Sigmoid colon (tissue), 7 donors: Measurements from ENCODE around the gene PLD1. TPM values are rescaled to one million over a fixed set of nuclear protein-coding genes. Genes with fewer than 3 reads are reported as not detected.

Experiments used
- DNase-seq: peaks from one replicate; pipeline ENCODE4 v3.0.0-alpha.2; 2019
- H3K27ac ChIP-seq, 4 donors: fragments of 200-600 bp; sonication (generic); one replicate each; pipeline ENCODE4 v1.5.1; 2016 to 2019; ENCODE audit warnings: mild to moderate bottlenecking in 1 of 4
- H3K27me3 ChIP-seq, 3 donors: fragments of 200-600 bp; sonication (generic); one replicate each; pipeline ENCODE4 v1.5.1; 2019; ENCODE audit warnings: mild to moderate bottlenecking in 1 of 3
- H3K36me3 ChIP-seq, 4 donors: fragments of 200-600 bp; sonication (generic); one replicate each; pipeline ENCODE4 v1.5.1; 2016 to 2019
- H3K4me1 ChIP-seq, 4 donors: fragments of 200-600 bp; sonication (generic); one replicate each; pipeline ENCODE4 v1.5.1; 2017 to 2019
- H3K4me3 ChIP-seq, 4 donors: fragments of 200-600 bp; sonication (generic); one replicate each; pipeline ENCODE4 v1.5.1; 2017 to 2019; ENCODE audit warnings: mild to moderate bottlenecking in 2 of 4, moderate library complexity in 1 of 4
- H3K9me3 ChIP-seq, 4 donors: fragments of 200-600 bp in 3 of 4; sonication (generic) in 3 of 4; one replicate each; pipeline versions ENCODE4 v1.5.1 to v1.6.1; 2013 to 2019
- CTCF ChIP-seq, 4 experiments: fragments of 450-650 bp in 3 of 4; fragments of 200-600 bp in 1 of 4; IDR thresholded peaks; one replicate each; pipeline ENCODE4 v1.5.1; 2016 to 2019; ENCODE audit warnings: antibody characterized with exemption in 4 of 4, mild to moderate bottlenecking in 3 of 4, moderate library complexity in 2 of 4
- EP300 ChIP-seq, 4 donors: sonication (generic); formaldehyde crosslinking; IDR thresholded peaks; one replicate each; pipeline ENCODE4 v1.6.1; 2017; ENCODE audit warnings: antibody characterized with exemption in 4 of 4
- POLR2A ChIP-seq, 2 donors: fragments of 450-650 bp; IDR thresholded peaks; one replicate each; pipeline ENCODE4 v1.6.1; 2016; ENCODE audit warnings: antibody characterized with exemption in 2 of 2, mild to moderate bottlenecking in 2 of 2, moderate library complexity in 2 of 2
- POLR2AphosphoS5 ChIP-seq, 4 donors: sonication (generic); formaldehyde crosslinking; IDR thresholded peaks; one replicate each; pipeline ENCODE4 v1.6.1; 2017; ENCODE audit warnings: antibody characterized with exemption in 4 of 4
- WGBS, 2 donors: extraction: QIAGEN DNeasy Blood & Tissue Kit; methylation state at CpG; one replicate each; pipeline ENCODE4 v1.1.7; 2013; 5-methylcytosine and 5-hydroxymethylcytosine counted together
- intact Hi-C: fragments of 100-400 bp; cut with DNase I; formaldehyde crosslinking; loops from one replicate; pipeline ENCODE4 v1.15.1; 2023
- polyA plus RNA-seq, 3 donors: library from polyadenylated mRNA; stranded (reverse); fragments of 200-250 nt; gene quantifications; one replicate each; pipeline ENCODE4 v1.2.3, GENCODE V29; 2013
- total RNA-seq, 4 donors: library from RNA; depleted of rRNA; stranded (reverse); fragments of >200 nt; gene quantifications; one replicate each; pipeline ENCODE4 v1.1.0, GENCODE V29; 2016
- donor health status: healthy with polysubstance abuse.
- donor health status: Bipolar disorder and iron deficiency.
- donor health status: healthy.

The PLD1 gene
- total and polyA plus RNA-seq, 7 donors = 8.6 to 24.3 (median 12.2) TPM

- TF ChIP-seq CTCF (IDR thresholded peaks at IDR 0.05) (no peak), EP300 (IDR thresholded peaks at IDR 0.05) (no peak), POLR2A (IDR thresholded peaks at IDR 0.05) (no peak), POLR2AphosphoS5 (IDR thresholded peaks at IDR 0.05) (no peak)
- H3K4me3 ChIP-seq = no peak overlapping the region
- no peak overlapping the region for H3K27ac ChIP-seq
- H3K27me3 ChIP-seq = no peaks in the 10 kb centered on the region
- H3K9me3 ChIP-seq = no peaks in the 10 kb centered on the region
- intact Hi-C loops = no loop called here
- H3K36me3 ChIP-seq = no peaks in the 10 kb centered on the region
- H3K4me1 ChIP-seq = peaks cover 0 to 20% (median 3%) of the 10 kb centered on the region in 4 donors
- WGBS, 2 donors = 64 to 76% methylated on average over 2 of the region's 2 CpGs
- DNase-seq = no peak
Observed at GRCh38 chr3:171846597-171846996, 36.3 kb upstream of the PLD1 start.

- TF ChIP-seq EP300 (IDR thresholded peaks at IDR 0.05) (no peak), POLR2AphosphoS5 (IDR thresholded peaks at IDR 0.05) (no peak), POLR2A (IDR thresholded peaks at IDR 0.05) (no peak), CTCF (IDR thresholded peaks at IDR 0.05) (no peak)
- Histone ChIP-seq H3K4me1 (peaks cover 0 to 27% (median 6%) of the 10 kb centered on the region in 4 donors), H3K36me3 (no peaks in the 10 kb centered on the region), H3K9me3 (no peaks in the 10 kb centered on the region), H3K4me3 (no peak overlapping the region), H3K27me3 (no peaks in the 10 kb centered on the region), H3K27ac (no peak overlapping the region)
- intact Hi-C loops = no loop called here
- DNase-seq = no peak
- 63 to 76% methylated on average over 3 of the region's 3 CpGs for WGBS, 2 donors
Observed at GRCh38 chr3:171845481-171846284, 35.4 kb upstream of the PLD1 start.

- H3K27me3 ChIP-seq = no peaks in the 10 kb centered on the region
- H3K27ac ChIP-seq = no peak overlapping the region
- no peaks in the 10 kb centered on the region for H3K36me3 ChIP-seq
- TF ChIP-seq POLR2A (IDR thresholded peaks at IDR 0.05) (no peak), POLR2AphosphoS5 (IDR thresholded peaks at IDR 0.05) (no peak), EP300 (IDR thresholded peaks at IDR 0.05) (no peak), CTCF (IDR thresholded peaks at IDR 0.05) (no peak)
- H3K4me1 ChIP-seq = peaks cover 0 to 27% (median 6%) of the 10 kb centered on the region in 4 donors
- H3K9me3 ChIP-seq = no peaks in the 10 kb centered on the region
- intact Hi-C loops = no loop called here
- DNase-seq = no peak
- no peak overlapping the region for H3K4me3 ChIP-seq
- 94 to 98% methylated on average over 2 of the region's 2 CpGs for WGBS, 2 donors
Observed at GRCh38 chr3:171844873-171845272, 34.6 kb upstream of the PLD1 start.

- Histone ChIP-seq H3K27ac (peak within 1 kb of the TSS in 3 of 4 donors; percentile 52 to 56 (median 56)), H3K9me3 (no peaks in the 10 kb centered on the region), H3K27me3 (no peaks in the 10 kb centered on the region), H3K4me3 (no peak within 1 kb of the TSS), H3K4me1 (peaks cover 0 to 32% (median 14%) of the 10 kb centered on the region in 4 donors), H3K36me3 (no peaks in the 10 kb centered on the region)
- intact Hi-C loops = no loop called here
- no peak for DNase-seq
- WGBS, 2 donors = 70 to 75% methylated on average over 5 of the region's 5 CpGs
- no peak for TF ChIP-seq POLR2AphosphoS5 (IDR thresholded peaks at IDR 0.05)
- no peak for TF ChIP-seq POLR2A (IDR thresholded peaks at IDR 0.05)
- no peak for TF ChIP-seq EP300 (IDR thresholded peaks at IDR 0.05)
- no peak for TF ChIP-seq CTCF (IDR thresholded peaks at IDR 0.05)
Observed at GRCh38 chr3:171842864-171843518, 32.7 kb upstream of the PLD1 start, which contains the start of gene TMEM212. TMEM212 (plus strand) TSS chr3:171843349; CDS start chr3:171843384, 35 bp downstream.
